ENCODE results near the gene CDR2. TPM values are rescaled to one million over a fixed set of nuclear protein-coding genes. Genes with fewer than 3 reads are reported as not detected.
"Not testable (repeated sequence)": the region's sequence is repeated elsewhere in the genome, so short reads cannot be mapped to it uniquely, and the experiment has no call there.

Gene CDR2
- 32.7 TPM for total RNA-seq (ENCODE audit: insufficient read depth, low replicate concordance)

GRCh38 chr16:22374311-22375116 is at the start of gene CDR2:
Gene CDR2 (minus strand): TSS chr16:22374619. CDS start chr16:22374309, 310 bp downstream.
- peak; percentile 99 for DNase-seq (ENCODE audit: low spot score)

GRCh38 chr16:22423716-22424115 is 49.3 kb upstream of the CDR2 start:
- DNase-seq (ENCODE audit: low spot score): no peak

- DNase-seq (ENCODE audit: low spot score): no peak
Observed at GRCh38 chr16:22421136-22421535, 46.7 kb upstream of the CDR2 start.

- no peak for DNase-seq (ENCODE audit: low spot score)
Observed at GRCh38 chr16:22420606-22421135, 46.3 kb upstream of the CDR2 start.

GRCh38 chr16:22419908-22420307 is 45.5 kb upstream of the CDR2 start:
- no peak for DNase-seq (ENCODE audit: low spot score)

DNA sequence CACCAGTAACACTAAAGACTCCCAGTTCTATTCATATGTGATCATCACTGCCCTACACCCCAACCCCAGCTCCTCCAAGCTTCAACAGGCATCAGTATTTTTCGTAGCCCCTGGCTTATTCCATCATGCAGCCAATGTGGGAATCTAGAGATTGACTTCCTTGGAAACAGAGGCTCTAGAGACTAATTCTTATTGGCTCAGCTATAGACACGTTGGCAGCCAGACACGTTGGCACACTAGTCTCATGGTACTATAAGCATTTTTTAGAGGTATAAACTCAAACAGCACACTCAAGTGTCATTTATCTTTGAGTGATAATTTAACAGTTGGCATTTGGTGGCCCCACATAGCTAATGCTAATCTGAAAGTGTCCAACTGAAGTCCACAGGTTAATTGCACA is 44.4 kb upstream of the CDR2 start:
- no peak for DNase-seq (ENCODE audit: low spot score)

DNA sequence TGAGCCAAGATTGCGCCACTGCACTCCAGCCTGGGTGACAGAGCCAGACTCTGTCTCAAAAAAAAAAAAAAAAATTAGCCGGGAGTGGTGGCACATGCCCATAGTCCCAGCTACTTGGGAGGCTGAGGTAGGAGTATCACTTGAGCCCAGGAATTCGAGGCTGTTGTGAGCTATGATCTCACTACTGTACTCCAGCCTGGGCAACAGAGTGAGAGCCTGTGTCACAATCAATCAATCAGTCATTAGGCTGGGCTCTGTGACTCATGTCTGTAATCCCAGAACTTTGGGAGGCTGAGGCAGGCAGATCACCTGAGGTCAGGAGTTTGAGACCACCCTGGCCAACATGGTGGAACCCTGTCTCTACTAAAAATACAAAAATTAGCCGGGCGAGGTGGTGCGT is 43.4 kb upstream of the CDR2 start:
- DNase-seq (ENCODE audit: low spot score): not testable (repeated sequence)

- DNase-seq (ENCODE audit: low spot score): no peak
Observed at GRCh38 chr16:22417019-22417418, 42.6 kb upstream of the CDR2 start.

DNA sequence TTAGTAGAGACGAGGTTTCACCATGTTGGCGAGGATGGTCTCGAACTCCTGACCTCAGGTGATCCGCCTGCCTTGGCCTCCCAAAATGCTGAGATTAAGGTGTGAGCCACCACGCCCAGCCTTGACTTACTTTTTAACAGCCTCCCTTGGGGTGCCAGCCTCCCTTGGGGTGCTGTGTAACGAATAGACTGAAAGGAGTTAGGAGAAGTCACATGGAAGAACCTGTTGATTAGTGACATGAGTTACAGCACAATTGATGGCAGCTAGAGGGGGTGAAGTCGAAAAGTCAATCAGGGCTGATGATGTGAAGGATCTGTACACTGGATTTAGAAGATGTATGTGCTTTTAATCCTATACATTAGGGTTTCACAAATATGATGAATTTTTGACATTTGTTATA is 39.4 kb upstream of the CDR2 start:
- no peak for DNase-seq (ENCODE audit: low spot score)

DNA sequence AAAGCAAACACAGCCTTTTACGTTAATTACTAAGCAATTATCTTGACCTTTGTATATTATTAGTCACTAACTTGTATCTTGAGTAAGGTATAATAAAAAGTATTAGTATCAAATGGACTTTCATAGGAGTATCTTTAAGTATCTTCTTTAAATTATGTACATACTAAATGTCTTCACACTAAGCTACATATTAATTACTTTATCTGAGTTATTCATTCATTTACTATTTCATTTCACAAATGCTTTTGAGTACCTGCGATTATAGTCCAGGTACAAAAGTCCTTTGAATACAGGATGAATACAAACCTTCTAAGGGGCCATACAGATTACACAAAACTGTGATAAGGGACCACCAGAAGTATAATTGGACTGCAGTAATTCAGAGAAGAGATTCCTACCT is 33.1 kb upstream of the CDR2 start:
- no peak for DNase-seq (ENCODE audit: low spot score)

GRCh38 chr16:22402191-22402590 is 27.8 kb upstream of the CDR2 start:
- DNase-seq (ENCODE audit: low spot score): no peak

GRCh38 chr16:22400900-22401299 is 26.5 kb upstream of the CDR2 start:
- no peak for DNase-seq (ENCODE audit: low spot score)

DNA sequence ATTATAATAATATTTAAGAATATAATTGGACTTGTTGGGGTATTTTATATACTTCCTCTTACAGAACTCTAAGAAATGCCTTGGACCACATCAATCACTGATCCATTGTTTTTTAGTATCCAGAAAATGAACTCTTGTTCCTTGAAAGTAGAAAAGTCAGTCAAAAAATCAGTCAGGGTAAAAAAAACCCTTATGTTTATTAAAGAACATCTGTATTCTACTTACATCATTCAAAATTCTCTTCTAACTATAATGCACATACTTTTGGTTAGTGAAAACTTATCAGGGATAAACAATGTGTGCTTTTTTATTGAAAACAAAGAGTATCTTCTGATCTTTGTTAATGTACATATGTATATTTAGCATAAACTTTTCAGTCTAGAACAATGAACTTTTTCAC is 23.5 kb upstream of the CDR2 start:
- DNase-seq (ENCODE audit: low spot score): no peak

DNA sequence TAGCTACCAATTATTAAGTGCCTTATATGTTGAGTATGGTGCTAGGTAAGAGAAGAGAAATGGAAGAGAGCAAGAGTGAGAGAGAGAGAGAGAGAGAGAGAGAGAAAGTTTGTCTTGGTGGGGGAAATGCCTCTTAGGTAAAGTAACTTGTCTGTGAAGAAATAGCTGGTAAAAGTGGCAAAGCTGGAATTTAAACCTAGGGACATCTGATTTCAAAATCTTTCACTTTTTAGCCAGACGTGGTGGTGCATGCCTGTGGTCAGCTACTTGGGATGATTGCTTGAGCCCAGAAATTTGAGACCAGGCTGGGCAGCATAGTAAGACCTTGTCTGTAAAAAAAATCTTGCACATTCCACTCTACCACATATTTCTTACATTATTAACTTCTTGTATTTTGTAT is 23.0 kb upstream of the CDR2 start:
- DNase-seq (ENCODE audit: low spot score): no peak

GRCh38 chr16:22395960-22396359 is 21.5 kb upstream of the CDR2 start:
- DNase-seq (ENCODE audit: low spot score): no peak

DNA sequence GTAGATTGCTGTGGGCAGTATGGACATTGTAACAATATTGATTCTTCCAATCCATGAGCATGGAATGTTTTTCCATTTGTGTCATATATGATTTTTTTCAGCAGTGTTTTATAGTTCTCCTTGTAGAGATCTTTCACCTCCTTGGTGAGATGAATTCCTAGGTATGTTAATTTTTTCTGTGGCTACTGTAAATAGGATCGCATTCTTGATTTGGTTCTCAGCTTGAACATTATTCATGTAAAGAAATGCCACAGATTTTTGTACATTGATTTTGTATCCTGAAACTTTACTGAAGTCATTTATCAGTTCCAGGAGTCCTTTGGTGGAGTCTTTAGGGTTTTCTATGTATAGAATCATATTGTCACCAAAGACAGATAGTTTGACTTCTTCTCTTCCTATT is 19.7 kb upstream of the CDR2 start:
- DNase-seq (ENCODE audit: low spot score): no peak

DNA sequence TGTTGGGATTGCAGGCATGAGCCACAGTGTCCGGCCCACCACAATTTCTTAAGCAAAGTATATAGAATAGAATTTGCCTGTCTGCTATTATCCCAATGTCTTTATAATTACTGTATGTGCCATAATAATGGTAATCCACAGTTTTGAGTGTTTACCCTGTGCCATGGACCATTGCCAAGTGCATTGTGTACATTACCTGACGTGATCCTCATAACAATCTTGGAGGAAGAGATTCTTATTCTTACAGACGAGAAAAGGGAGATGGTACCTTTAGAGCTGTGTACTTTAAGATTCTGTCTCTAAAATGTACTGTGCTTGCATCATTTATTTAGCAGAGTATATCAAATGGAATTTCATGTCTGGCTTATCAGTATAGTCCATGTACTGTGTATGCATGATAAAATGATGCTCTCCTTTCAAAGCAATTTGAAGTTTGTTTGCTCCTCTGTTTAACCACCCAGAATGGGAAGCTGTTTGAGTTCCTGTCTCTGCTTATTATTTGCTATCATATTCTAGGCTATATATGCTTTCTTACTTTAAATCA is 13.8 kb upstream of the CDR2 start:
- DNase-seq (ENCODE audit: low spot score): no peak

GRCh38 chr16:22386976-22387375 is 12.6 kb upstream of the CDR2 start:
- peak; percentile 70 for DNase-seq (ENCODE audit: low spot score)

GRCh38 chr16:22385196-22385595 is 10.8 kb upstream of the CDR2 start:
- DNase-seq (ENCODE audit: low spot score): no peak

DNA sequence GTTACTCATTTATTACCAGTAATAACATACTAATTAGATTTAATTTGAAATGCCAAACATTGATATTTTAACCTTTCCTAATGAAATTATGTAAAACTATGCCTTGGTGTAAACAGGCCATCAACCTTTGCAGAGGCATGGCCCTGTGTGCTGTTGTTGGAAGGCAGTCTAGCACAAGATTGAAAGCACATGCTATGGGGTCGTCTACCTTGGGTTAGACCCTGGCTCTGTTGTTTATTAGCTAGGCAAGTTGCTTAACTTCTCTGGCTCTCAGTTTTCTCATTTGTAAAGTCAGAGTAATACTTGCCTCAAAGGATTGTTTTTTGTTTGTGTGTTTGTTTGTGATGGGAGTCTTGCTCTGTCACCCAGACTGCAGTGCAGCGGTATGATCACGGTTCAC is 9.4 kb upstream of the CDR2 start:
- DNase-seq (ENCODE audit: low spot score): no peak

- no peak for DNase-seq (ENCODE audit: low spot score)
Observed at GRCh38 chr16:22381392-22381791, 7.0 kb upstream of the CDR2 start.

DNA sequence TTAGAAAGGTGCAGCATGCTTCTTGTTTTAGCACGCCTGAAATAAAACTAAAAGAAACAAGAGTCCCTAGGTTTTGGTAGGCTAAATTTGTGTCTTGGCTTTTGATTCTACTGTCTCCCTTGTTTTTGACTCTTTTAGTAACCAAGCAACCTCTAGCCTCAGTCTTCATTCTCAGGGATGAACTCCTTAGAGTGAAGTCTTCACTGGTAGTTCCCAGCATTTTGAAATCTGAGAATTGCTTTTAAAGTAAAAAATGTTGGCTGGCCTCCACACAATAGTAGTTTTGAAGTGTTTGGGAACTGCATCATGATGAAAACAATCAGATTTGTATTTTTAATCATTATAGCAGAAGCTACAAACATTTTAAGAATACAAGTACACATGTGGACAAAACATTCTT is 6.1 kb upstream of the CDR2 start:
- no peak for DNase-seq (ENCODE audit: low spot score)

DNA sequence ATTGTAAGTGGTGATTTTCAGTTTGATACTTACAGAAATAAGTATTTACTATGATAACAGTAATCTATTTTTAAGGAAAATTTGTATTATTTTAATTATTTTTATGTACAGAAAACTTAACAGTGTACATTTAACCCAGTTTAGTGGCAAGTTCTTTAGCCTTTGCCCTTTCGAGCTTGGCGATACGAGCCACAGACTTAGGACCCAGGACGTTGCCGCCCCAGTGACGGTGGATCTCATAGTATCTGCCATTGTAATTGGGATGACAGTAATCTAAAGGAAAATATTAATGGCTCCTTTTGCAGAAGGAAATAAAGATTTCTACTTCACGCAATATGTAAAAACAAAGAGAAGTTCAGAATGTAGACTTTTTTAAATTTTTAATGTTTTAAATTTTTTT is 5.2 kb upstream of the CDR2 start:
- DNase-seq (ENCODE audit: low spot score): no peak

Measured in umbilical cord (tissue), 2 donors.